H9 (cell line): Measurements from ENCODE around the gene RAP1GDS1. TPM values are rescaled to one million over a fixed set of nuclear protein-coding genes. Genes with fewer than 3 reads are reported as not detected.

Source experiments
- DNase-seq: peaks from one replicate; pipeline ENCODE4 v3.0.0-alpha.2; 2017
- H2AFZ ChIP-seq: one replicate; pipeline ENCODE4 v1.6.1; 2013; ENCODE audit warnings: mild to moderate bottlenecking, low read length, control low read depth, moderate library complexity
- H2AK5ac ChIP-seq: 2 replicates; pipeline ENCODE4 v1.6.1; 2013; ENCODE audit warnings: low read length, control low read depth, mixed read lengths; ENCODE audit not compliant: insufficient read length
- H2BK120ac ChIP-seq: one replicate; pipeline ENCODE4 v1.6.1; 2013; ENCODE audit warnings: low read depth, mild to moderate bottlenecking, low read length, control low read depth, inconsistent platforms; ENCODE audit not compliant: poor library complexity, severe bottlenecking
- H2BK12ac ChIP-seq: 2 replicates; pipeline ENCODE4 v1.6.1; 2013; ENCODE audit warnings: low read length, control low read depth, mixed read lengths, low read depth; ENCODE audit not compliant: insufficient read length
- H2BK15ac ChIP-seq: 2 replicates; pipeline ENCODE4 v1.6.1; 2013; ENCODE audit warnings: low read depth, low read length, control low read depth
- H2BK20ac ChIP-seq: one replicate; pipeline ENCODE4 v1.6.1; 2013; ENCODE audit warnings: low read depth, mild to moderate bottlenecking, low read length, control low read depth, inconsistent platforms; ENCODE audit not compliant: poor library complexity, severe bottlenecking
- H2BK5ac ChIP-seq: 2 replicates; pipeline ENCODE4 v1.6.1; 2013; ENCODE audit warnings: low read length, control low read depth, mixed read lengths; ENCODE audit not compliant: insufficient read length
- H3K14ac ChIP-seq: 2 replicates; pipeline ENCODE4 v1.6.1; 2013; ENCODE audit warnings: low read length, control low read depth; ENCODE audit not compliant: insufficient read depth
- H3K18ac ChIP-seq: 2 replicates; pipeline ENCODE4 v1.6.1; 2013; ENCODE audit warnings: low read depth, mild to moderate bottlenecking, mixed read lengths, low read length, control low read depth; ENCODE audit not compliant: insufficient read length
- H3K23ac ChIP-seq: 2 replicates; pipeline ENCODE4 v1.6.1; 2013; ENCODE audit warnings: low read length, control low read depth, mixed read lengths, low read depth; ENCODE audit not compliant: insufficient read length
- H3K23me2 ChIP-seq: 2 replicates; pipeline ENCODE4 v1.6.1; 2013; ENCODE audit warnings: low read depth, mild to moderate bottlenecking, mixed read lengths, low read length, control low read depth; ENCODE audit not compliant: insufficient read length, poor library complexity, severe bottlenecking
- H3K27ac ChIP-seq: 2 replicates; pipeline ENCODE4 v1.5.1; 2013; ENCODE audit warnings: low read length, control low read depth, mixed read lengths, low read depth; ENCODE audit not compliant: insufficient read length
- H3K27me3 ChIP-seq: 2 replicates; pipeline ENCODE4 v1.6.1; 2013; ENCODE audit warnings: low read length, control low read depth, inconsistent platforms; ENCODE audit not compliant: insufficient read depth
- H3K4ac ChIP-seq: 2 replicates; pipeline ENCODE4 v1.6.1; 2013; ENCODE audit warnings: low read depth, mild to moderate bottlenecking, control low read depth, inconsistent platforms, low read length, moderate library complexity
- H3K4me1 ChIP-seq: 2 replicates; pipeline ENCODE4 v1.6.1; 2013; ENCODE audit warnings: low read length, control low read depth, inconsistent platforms; ENCODE audit not compliant: insufficient read depth
- H3K4me2 ChIP-seq: 2 replicates; pipeline ENCODE4 v1.6.1; 2013; ENCODE audit warnings: low read length, control low read depth, mixed read lengths; ENCODE audit not compliant: insufficient read length, insufficient read depth
- H3K56ac ChIP-seq: 2 replicates; pipeline ENCODE4 v1.6.1; 2013; ENCODE audit warnings: low read depth, mild to moderate bottlenecking, mixed read lengths, low read length, control low read depth; ENCODE audit not compliant: insufficient read length
- H3K79me1 ChIP-seq: 2 replicates; pipeline ENCODE4 v1.6.1; 2013; ENCODE audit warnings: low read depth, mild to moderate bottlenecking, moderate library complexity, low read length, control low read depth, inconsistent platforms; ENCODE audit not compliant: insufficient read depth, poor library complexity, severe bottlenecking
- H3K79me2 ChIP-seq: 2 replicates; pipeline ENCODE4 v1.6.1; 2013; ENCODE audit warnings: low read length, control low read depth, inconsistent platforms; ENCODE audit not compliant: insufficient read depth
- H3K9ac ChIP-seq: 2 replicates; pipeline ENCODE4 v1.6.1; 2013; ENCODE audit warnings: low read length, control low read depth, mixed read lengths; ENCODE audit not compliant: insufficient read length; ENCODE audit errors: extremely low read depth
- H3K9me3 ChIP-seq: one replicate; pipeline ENCODE4 v1.6.1; 2013; ENCODE audit warnings: low read depth, low read length, inconsistent platforms; ENCODE audit not compliant: control insufficient read depth
- H3T11ph ChIP-seq: one replicate; pipeline ENCODE4 v1.6.1; 2013; ENCODE audit warnings: mild to moderate bottlenecking, low read length, control low read depth, inconsistent platforms
- H4K20me1 ChIP-seq: one replicate; pipeline ENCODE4 v1.6.1; 2013; ENCODE audit not compliant: control insufficient read depth, insufficient read length, insufficient read depth
- H4K5ac ChIP-seq: 2 replicates; pipeline ENCODE4 v1.6.1; 2013; ENCODE audit warnings: low read depth, mild to moderate bottlenecking, mixed read lengths, low read length, control low read depth; ENCODE audit not compliant: insufficient read length
- H4K8ac ChIP-seq: replicated peaks from 2 replicates; pipeline ENCODE4 v1.6.1; 2013; ENCODE audit warnings: low read length, control low read depth, mixed read lengths, low read depth; ENCODE audit not compliant: insufficient read length
- H4K91ac ChIP-seq: 2 replicates; pipeline ENCODE4 v1.6.1; 2013; ENCODE audit warnings: low read depth, mild to moderate bottlenecking, moderate library complexity, mixed read lengths, low read length, control low read depth; ENCODE audit not compliant: insufficient read length
- H3K27ac Mint-ChIP-seq, 3 experiments: 2 replicates in 2 of 3; 3 replicates in 1 of 3; pipeline ENCODE4 v1.8.0; 2020 to 2021; ENCODE audit warnings: mixed read lengths in 3 of 3, mild to moderate bottlenecking in 1 of 3, moderate library complexity in 1 of 3
- H3K27me3 Mint-ChIP-seq: 2 replicates; pipeline ENCODE4 v1.8.0; 2021; ENCODE audit warnings: low read depth, mild to moderate bottlenecking, moderate library complexity, mixed read lengths
- H3K36me3 Mint-ChIP-seq, 3 experiments: 2 replicates in 2 of 3; 3 replicates in 1 of 3; pipeline ENCODE4 v1.8.0; 2020 to 2021; ENCODE audit warnings: low read depth in 3 of 3, mixed read lengths in 3 of 3; ENCODE audit not compliant: insufficient read depth in 1 of 3
- H3K4me1 Mint-ChIP-seq, 2 experiments: 2 replicates each; pipeline ENCODE4 v1.8.0; 2020; ENCODE audit warnings: mixed read lengths in 2 of 2
- H3K4me3 Mint-ChIP-seq, 2 experiments: 2 replicates in 1 of 2; 3 replicates in 1 of 2; pipeline ENCODE4 v1.8.0; 2020 to 2021; ENCODE audit warnings: mild to moderate bottlenecking in 2 of 2, mixed read lengths in 2 of 2, moderate library complexity in 1 of 2
- H3K9me3 Mint-ChIP-seq, 2 experiments: 2 replicates in 1 of 2; 3 replicates in 1 of 2; pipeline ENCODE4 v1.8.0; 2020; ENCODE audit warnings: mild to moderate bottlenecking in 2 of 2, mixed read lengths in 2 of 2, moderate library complexity in 1 of 2
- CTCF ChIP-seq: fragments of 200-600 bp; sonication (generic); conservative IDR thresholded peaks from 3 replicates; pipeline ENCODE4 v1.8.0; 2021; ENCODE audit warnings: antibody characterized with exemption, mild to moderate bottlenecking
- WGBS: extraction: QIAGEN DNeasy Blood & Tissue Kit; methylation state at CpG from one replicate; pipeline ENCODE4 v1.1.7; 2013; ENCODE audit warnings: missing lambda C conversion rate, low lambda C conversion rate, mixed read lengths; ENCODE audit not compliant: insufficient read length; ENCODE audit errors: extremely low coverage; 5-methylcytosine and 5-hydroxymethylcytosine counted together
- total RNA-seq: library from RNA; stranded (reverse); gene quantifications from 2 replicates; pipeline ENCODE4 v1.2.1, GENCODE V29; 2021

The RAP1GDS1 gene
- total RNA-seq, 1 experiment from 2014 or later: 25.2 TPM

GRCh38 chr4:98473046-98473445 lies 211.9 kb downstream of the RAP1GDS1 start:
- H2BK120ac ChIP-seq: no peak overlapping the region
- no peaks in the 10 kb centered on the region for H3K79me2 ChIP-seq
- no peak overlapping the region for H3K27ac ChIP-seq
- no peak overlapping the region for H3T11ph ChIP-seq
- no peak overlapping the region for H3K4me3 Mint-ChIP-seq
- no peaks in the 10 kb centered on the region for H3K23me2 ChIP-seq
- no peak overlapping the region for H2BK20ac ChIP-seq
- no peak overlapping the region for H4K8ac ChIP-seq
- no peak overlapping the region for H3K27ac Mint-ChIP-seq
- no peak overlapping the region for H3K18ac ChIP-seq
- no peak overlapping the region for H2BK15ac ChIP-seq
- H4K20me1 ChIP-seq: no peaks in the 10 kb centered on the region
- no peak overlapping the region for H2AFZ ChIP-seq
- H3K14ac ChIP-seq: no peak overlapping the region
- no peaks in the 10 kb centered on the region; the same call in 1 of the 2 replicates for H3K4me1 ChIP-seq
- no peak overlapping the region for H3K56ac ChIP-seq
- no peak for DNase-seq
- no peak overlapping the region for H2BK12ac ChIP-seq
- TF ChIP-seq CTCF: no peak
- no peaks in the 10 kb centered on the region for H3K79me1 ChIP-seq
- H2AK5ac ChIP-seq: no peak overlapping the region
- peaks cover 0 to 4% of the 10 kb centered on the region in 2 experiments; a peak in 1 of 4 replicates for H3K4me1 Mint-ChIP-seq
- H3K9me3 Mint-ChIP-seq: no peaks in the 10 kb centered on the region
- no peaks in the 10 kb centered on the region for H3K27me3 ChIP-seq
- no CpG with 5 or more reads among the region's 5 CpGs for WGBS
- no peak overlapping the region for H4K5ac ChIP-seq
- H3K27me3 Mint-ChIP-seq: no peaks in the 10 kb centered on the region
- no peaks in the 10 kb centered on the region for H3K9me3 ChIP-seq
- no peak overlapping the region for H3K4ac ChIP-seq
- no peak overlapping the region for H2BK5ac ChIP-seq
- no peak overlapping the region for H3K23ac ChIP-seq
- H3K36me3 Mint-ChIP-seq: peaks cover 4 to 25% (median 6%) of the 10 kb centered on the region in 3 experiments; a peak in 6 of 7 replicates
- no peak overlapping the region for H3K4me2 ChIP-seq
- no peak overlapping the region for H4K91ac ChIP-seq
- H3K9ac ChIP-seq: no peak overlapping the region
